H9 (cell line): ENCODE results near the gene GRK1. TPM values are rescaled to one million over a fixed set of nuclear protein-coding genes. Genes with fewer than 3 reads are reported as not detected.

ENCODE experiments used
- DNase-seq: peaks from one replicate; pipeline ENCODE4 v3.0.0-alpha.2; 2017
- H2AFZ ChIP-seq: one replicate; pipeline ENCODE4 v1.6.1; 2013; ENCODE audit warnings: mild to moderate bottlenecking, low read length, control low read depth, moderate library complexity
- H2AK5ac ChIP-seq: 2 replicates; pipeline ENCODE4 v1.6.1; 2013; ENCODE audit warnings: low read length, control low read depth, mixed read lengths; ENCODE audit not compliant: insufficient read length
- H2BK120ac ChIP-seq: one replicate; pipeline ENCODE4 v1.6.1; 2013; ENCODE audit warnings: low read depth, mild to moderate bottlenecking, low read length, control low read depth, inconsistent platforms; ENCODE audit not compliant: poor library complexity, severe bottlenecking
- H2BK12ac ChIP-seq: 2 replicates; pipeline ENCODE4 v1.6.1; 2013; ENCODE audit warnings: low read length, control low read depth, mixed read lengths, low read depth; ENCODE audit not compliant: insufficient read length
- H2BK15ac ChIP-seq: 2 replicates; pipeline ENCODE4 v1.6.1; 2013; ENCODE audit warnings: low read depth, low read length, control low read depth
- H2BK20ac ChIP-seq: one replicate; pipeline ENCODE4 v1.6.1; 2013; ENCODE audit warnings: low read depth, mild to moderate bottlenecking, low read length, control low read depth, inconsistent platforms; ENCODE audit not compliant: poor library complexity, severe bottlenecking
- H2BK5ac ChIP-seq: 2 replicates; pipeline ENCODE4 v1.6.1; 2013; ENCODE audit warnings: low read length, control low read depth, mixed read lengths; ENCODE audit not compliant: insufficient read length
- H3K14ac ChIP-seq: 2 replicates; pipeline ENCODE4 v1.6.1; 2013; ENCODE audit warnings: low read length, control low read depth; ENCODE audit not compliant: insufficient read depth
- H3K18ac ChIP-seq: 2 replicates; pipeline ENCODE4 v1.6.1; 2013; ENCODE audit warnings: low read depth, mild to moderate bottlenecking, mixed read lengths, low read length, control low read depth; ENCODE audit not compliant: insufficient read length
- H3K23ac ChIP-seq: 2 replicates; pipeline ENCODE4 v1.6.1; 2013; ENCODE audit warnings: low read length, control low read depth, mixed read lengths, low read depth; ENCODE audit not compliant: insufficient read length
- H3K23me2 ChIP-seq: 2 replicates; pipeline ENCODE4 v1.6.1; 2013; ENCODE audit warnings: low read depth, mild to moderate bottlenecking, mixed read lengths, low read length, control low read depth; ENCODE audit not compliant: insufficient read length, poor library complexity, severe bottlenecking
- H3K27ac ChIP-seq: 2 replicates; pipeline ENCODE4 v1.5.1; 2013; ENCODE audit warnings: low read length, control low read depth, mixed read lengths, low read depth; ENCODE audit not compliant: insufficient read length
- H3K27me3 ChIP-seq: 2 replicates; pipeline ENCODE4 v1.6.1; 2013; ENCODE audit warnings: low read length, control low read depth, inconsistent platforms; ENCODE audit not compliant: insufficient read depth
- H3K4ac ChIP-seq: 2 replicates; pipeline ENCODE4 v1.6.1; 2013; ENCODE audit warnings: low read depth, mild to moderate bottlenecking, control low read depth, inconsistent platforms, low read length, moderate library complexity
- H3K4me1 ChIP-seq: 2 replicates; pipeline ENCODE4 v1.6.1; 2013; ENCODE audit warnings: low read length, control low read depth, inconsistent platforms; ENCODE audit not compliant: insufficient read depth
- H3K4me2 ChIP-seq: 2 replicates; pipeline ENCODE4 v1.6.1; 2013; ENCODE audit warnings: low read length, control low read depth, mixed read lengths; ENCODE audit not compliant: insufficient read length, insufficient read depth
- H3K56ac ChIP-seq: 2 replicates; pipeline ENCODE4 v1.6.1; 2013; ENCODE audit warnings: low read depth, mild to moderate bottlenecking, mixed read lengths, low read length, control low read depth; ENCODE audit not compliant: insufficient read length
- H3K79me1 ChIP-seq: 2 replicates; pipeline ENCODE4 v1.6.1; 2013; ENCODE audit warnings: low read depth, mild to moderate bottlenecking, moderate library complexity, low read length, control low read depth, inconsistent platforms; ENCODE audit not compliant: insufficient read depth, poor library complexity, severe bottlenecking
- H3K79me2 ChIP-seq: 2 replicates; pipeline ENCODE4 v1.6.1; 2013; ENCODE audit warnings: low read length, control low read depth, inconsistent platforms; ENCODE audit not compliant: insufficient read depth
- H3K9ac ChIP-seq: 2 replicates; pipeline ENCODE4 v1.6.1; 2013; ENCODE audit warnings: low read length, control low read depth, mixed read lengths; ENCODE audit not compliant: insufficient read length; ENCODE audit errors: extremely low read depth
- H3K9me3 ChIP-seq: one replicate; pipeline ENCODE4 v1.6.1; 2013; ENCODE audit warnings: low read depth, low read length, inconsistent platforms; ENCODE audit not compliant: control insufficient read depth
- H3T11ph ChIP-seq: one replicate; pipeline ENCODE4 v1.6.1; 2013; ENCODE audit warnings: mild to moderate bottlenecking, low read length, control low read depth, inconsistent platforms
- H4K20me1 ChIP-seq: one replicate; pipeline ENCODE4 v1.6.1; 2013; ENCODE audit not compliant: control insufficient read depth, insufficient read length, insufficient read depth
- H4K5ac ChIP-seq: 2 replicates; pipeline ENCODE4 v1.6.1; 2013; ENCODE audit warnings: low read depth, mild to moderate bottlenecking, mixed read lengths, low read length, control low read depth; ENCODE audit not compliant: insufficient read length
- H4K8ac ChIP-seq: replicated peaks from 2 replicates; pipeline ENCODE4 v1.6.1; 2013; ENCODE audit warnings: low read length, control low read depth, mixed read lengths, low read depth; ENCODE audit not compliant: insufficient read length
- H4K91ac ChIP-seq: 2 replicates; pipeline ENCODE4 v1.6.1; 2013; ENCODE audit warnings: low read depth, mild to moderate bottlenecking, moderate library complexity, mixed read lengths, low read length, control low read depth; ENCODE audit not compliant: insufficient read length
- H3K27ac Mint-ChIP-seq, 3 experiments: 2 replicates in 2 of 3; 3 replicates in 1 of 3; pipeline ENCODE4 v1.8.0; 2020 to 2021; ENCODE audit warnings: mixed read lengths in 3 of 3, mild to moderate bottlenecking in 1 of 3, moderate library complexity in 1 of 3
- H3K27me3 Mint-ChIP-seq: 2 replicates; pipeline ENCODE4 v1.8.0; 2021; ENCODE audit warnings: low read depth, mild to moderate bottlenecking, moderate library complexity, mixed read lengths
- H3K36me3 Mint-ChIP-seq, 3 experiments: 2 replicates in 2 of 3; 3 replicates in 1 of 3; pipeline ENCODE4 v1.8.0; 2020 to 2021; ENCODE audit warnings: low read depth in 3 of 3, mixed read lengths in 3 of 3; ENCODE audit not compliant: insufficient read depth in 1 of 3
- H3K4me1 Mint-ChIP-seq, 2 experiments: 2 replicates each; pipeline ENCODE4 v1.8.0; 2020; ENCODE audit warnings: mixed read lengths in 2 of 2
- H3K4me3 Mint-ChIP-seq, 2 experiments: 2 replicates in 1 of 2; 3 replicates in 1 of 2; pipeline ENCODE4 v1.8.0; 2020 to 2021; ENCODE audit warnings: mild to moderate bottlenecking in 2 of 2, mixed read lengths in 2 of 2, moderate library complexity in 1 of 2
- H3K9me3 Mint-ChIP-seq, 2 experiments: 2 replicates in 1 of 2; 3 replicates in 1 of 2; pipeline ENCODE4 v1.8.0; 2020; ENCODE audit warnings: mild to moderate bottlenecking in 2 of 2, mixed read lengths in 2 of 2, moderate library complexity in 1 of 2
- WGBS: extraction: QIAGEN DNeasy Blood & Tissue Kit; methylation state at CpG from one replicate; pipeline ENCODE4 v1.1.7; 2013; ENCODE audit warnings: missing lambda C conversion rate, low lambda C conversion rate, mixed read lengths; ENCODE audit not compliant: insufficient read length; ENCODE audit errors: extremely low coverage; 5-methylcytosine and 5-hydroxymethylcytosine counted together
- total RNA-seq: library from RNA; stranded (reverse); gene quantifications from 2 replicates; pipeline ENCODE4 v1.2.1, GENCODE V29; 2021
- TF ChIP-seq, protein P1 (sequence below): fragments of 200-600 bp; sonication (generic); conservative IDR thresholded peaks from 3 replicates; pipeline ENCODE4 v1.8.0; 2021; ENCODE audit warnings: antibody characterized with exemption, mild to moderate bottlenecking

Gene GRK1
- total RNA-seq, 1 experiment from 2014 or later, result 0.31 TPM

DNA sequence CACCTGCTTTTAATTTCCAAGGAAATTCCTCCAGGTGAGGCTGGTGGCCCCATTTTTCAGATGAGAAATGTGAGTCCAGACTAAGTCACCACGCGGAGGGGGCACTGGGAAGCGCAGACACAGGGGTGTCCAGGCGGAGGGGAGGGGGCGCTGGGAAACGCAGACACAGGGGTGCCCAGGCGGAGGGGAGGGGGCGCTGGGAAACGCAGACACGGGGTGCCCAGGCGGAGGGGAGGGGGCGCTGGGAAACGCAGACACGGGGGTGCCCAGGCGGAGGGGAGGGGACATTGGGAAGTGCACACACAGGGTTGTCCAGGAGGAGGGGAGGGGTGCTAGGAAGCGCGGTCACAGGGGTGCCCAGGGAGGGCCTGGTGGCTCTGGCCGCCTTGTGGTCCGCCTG, 3.5 kb downstream of the GRK1 start:
- Mint-ChIP-seq H3K9me3 (no peaks in the 10 kb centered on the region), H3K4me1 (0 out of 4 replicates have a peak, but pooled peaks cover 0 to 3% of the 10 kb centered on the region in 2 experiments), H3K4me3 (no peak overlapping the region), H3K36me3 (no peaks in the 10 kb centered on the region; a peak in 1 of 7 replicates), H3K27ac (no peak overlapping the region; a peak in 1 of 7 replicates), H3K27me3 (no peaks in the 10 kb centered on the region)
- H3K79me1 ChIP-seq, result no peaks in the 10 kb centered on the region
- no peak overlapping the region for H2BK120ac ChIP-seq
- H3K14ac ChIP-seq, result no peak overlapping the region
- no peaks in the 10 kb centered on the region for H3K9me3 ChIP-seq
- no peak overlapping the region for H4K5ac ChIP-seq
- H3K4me1 ChIP-seq, result no peaks in the 10 kb centered on the region
- TF ChIP-seq, protein P1, sequence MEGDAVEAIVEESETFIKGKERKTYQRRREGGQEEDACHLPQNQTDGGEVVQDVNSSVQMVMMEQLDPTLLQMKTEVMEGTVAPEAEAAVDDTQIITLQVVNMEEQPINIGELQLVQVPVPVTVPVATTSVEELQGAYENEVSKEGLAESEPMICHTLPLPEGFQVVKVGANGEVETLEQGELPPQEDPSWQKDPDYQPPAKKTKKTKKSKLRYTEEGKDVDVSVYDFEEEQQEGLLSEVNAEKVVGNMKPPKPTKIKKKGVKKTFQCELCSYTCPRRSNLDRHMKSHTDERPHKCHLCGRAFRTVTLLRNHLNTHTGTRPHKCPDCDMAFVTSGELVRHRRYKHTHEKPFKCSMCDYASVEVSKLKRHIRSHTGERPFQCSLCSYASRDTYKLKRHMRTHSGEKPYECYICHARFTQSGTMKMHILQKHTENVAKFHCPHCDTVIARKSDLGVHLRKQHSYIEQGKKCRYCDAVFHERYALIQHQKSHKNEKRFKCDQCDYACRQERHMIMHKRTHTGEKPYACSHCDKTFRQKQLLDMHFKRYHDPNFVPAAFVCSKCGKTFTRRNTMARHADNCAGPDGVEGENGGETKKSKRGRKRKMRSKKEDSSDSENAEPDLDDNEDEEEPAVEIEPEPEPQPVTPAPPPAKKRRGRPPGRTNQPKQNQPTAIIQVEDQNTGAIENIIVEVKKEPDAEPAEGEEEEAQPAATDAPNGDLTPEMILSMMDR, result no peak
- H3T11ph ChIP-seq, result no peak overlapping the region
- no peak for DNase-seq
- H2BK5ac ChIP-seq, result no peak overlapping the region
- H3K4ac ChIP-seq, result no peak overlapping the region
- no peak overlapping the region for H2BK15ac ChIP-seq
- H2BK20ac ChIP-seq, result no peak overlapping the region
- no peak overlapping the region for H2BK12ac ChIP-seq
- no peak overlapping the region for H2AK5ac ChIP-seq
- no CpG with 5 or more reads among the region's 19 CpGs for WGBS
- H4K8ac ChIP-seq, result no peak overlapping the region
- H3K23ac ChIP-seq, result no peak overlapping the region
- no peak overlapping the region for H3K27ac ChIP-seq
- no peak overlapping the region for H3K4me2 ChIP-seq
- no peak overlapping the region for H3K9ac ChIP-seq
- H4K91ac ChIP-seq, result no peak overlapping the region
- H4K20me1 ChIP-seq, result no peaks in the 10 kb centered on the region
- H3K56ac ChIP-seq, result no peak overlapping the region
- no peaks in the 10 kb centered on the region for H3K79me2 ChIP-seq
- H3K18ac ChIP-seq, result no peak overlapping the region
- H2AFZ ChIP-seq, result no peak overlapping the region
- no peaks in the 10 kb centered on the region for H3K23me2 ChIP-seq
- H3K27me3 ChIP-seq, result no peaks in the 10 kb centered on the region
